Mucosa of descending colon (tissue), 3 donors: ENCODE measurements around the gene TANC1. TPM values are rescaled to one million over a fixed set of nuclear protein-coding genes. Genes with fewer than 3 reads are reported as not detected.
A peak's percentile ranks its signal among the peaks of the same experiment; 100 is the strongest.

Experiments
- ATAC-seq: fragments of 200-7000 bp; cut with Tn5 transposase; one replicate; pipeline ENCODE4 v1.9.1; 2020; ENCODE audit warnings: mild to moderate bottlenecking, moderate library complexity
- DNase-seq, 3 donors: peaks; one replicate each; pipeline ENCODE4 v3.0.0-alpha.2; 2020
- H3K36me3 ChIP-seq: fragments of 200-600 bp; one replicate; pipeline ENCODE4 v1.8.0; 2021; ENCODE audit warnings: low read depth, mild to moderate bottlenecking
- H3K4me1 ChIP-seq: fragments of 200-600 bp; one replicate; pipeline ENCODE4 v1.8.0; 2021; ENCODE audit warnings: low read depth, mild to moderate bottlenecking
- H3K4me3 ChIP-seq: fragments of 200-600 bp; one replicate; pipeline ENCODE4 v1.8.0; 2021; ENCODE audit warnings: mild to moderate bottlenecking
- H3K9me3 ChIP-seq: fragments of 200-600 bp; one replicate; pipeline ENCODE4 v1.8.0; 2021; ENCODE audit warnings: mild to moderate bottlenecking
- CTCF ChIP-seq: fragments of 200-600 bp; IDR thresholded peaks from one replicate; pipeline ENCODE4 v1.8.0; 2022; ENCODE audit warnings: antibody characterized with exemption, mild to moderate bottlenecking
- intact Hi-C, 2 donors: fragments of 100-400 bp; cut with DNase I in 1 of 2; cut with micrococcal nuclease in 1 of 2; formaldehyde crosslinking; loops; one replicate each; pipeline versions ENCODE4 v1.11.0 to v1.11.1; 2022; cut with DNase I, micrococcal nuclease
- total RNA-seq, 3 donors: library from RNA; stranded (reverse); fragmentation: NEBNext Ultra II Directional in 2 of 3; extraction: Animal tissue kit (Norgen Biotek cat#: 25700) in 2 of 3; gene quantifications; one replicate each; pipeline versions ENCODE4 v1.2.1 to v1.2.4, GENCODE V29; 2021 to 2023
- donor health status: DM: no; HTN: no; CAD: no; lungs with moderate emphysema.
- donor health status: DM: no; HTN: no; CAD: no.
- donor health status: DM: no; HTN: yes; CAD: no.

The TANC1 gene
- total RNA-seq, 3 donors from 2014 or later: 30.7 to 55.5 (median 41.0) TPM

- Histone ChIP-seq H3K4me1 (no peaks in the 10 kb centered on the region), H3K4me3 (no peak overlapping the region), H3K9me3 (no peaks in the 10 kb centered on the region), H3K36me3 (peaks cover 11% of the 10 kb centered on the region)
- no peak for DNase-seq
- no peak for ATAC-seq
- TF ChIP-seq CTCF: no peak
- intact Hi-C loops: no loop called here
Measured at GRCh38 chr2:159224061-159224813, 255.8 kb downstream of the TANC1 start.

GRCh38 chr2:159225025-159226016 lies 256.9 kb downstream of the TANC1 start:
- H3K36me3 ChIP-seq: peaks cover 11% of the 10 kb centered on the region
- ATAC-seq: no peak

GRCh38 chr2:159226059-159226461 lies 257.6 kb downstream of the TANC1 start:
- H3K36me3 ChIP-seq: peaks cover 11% of the 10 kb centered on the region
- peak; percentile 42 for ATAC-seq

More at GRCh38 chr2:159225025-159226016, 256.9 kb downstream of the TANC1 start:
- no peak for TF ChIP-seq CTCF
- Histone ChIP-seq H3K4me1 (no peaks in the 10 kb centered on the region), H3K9me3 (no peaks in the 10 kb centered on the region), H3K4me3 (no peak overlapping the region)
- DNase-seq: no peak
- intact Hi-C loops: no loop called here

GRCh38 chr2:159226608-159227385 lies 258.4 kb downstream of the TANC1 start:
- no peak for TF ChIP-seq CTCF
- DNase-seq: no peak
- Histone ChIP-seq H3K9me3 (no peaks in the 10 kb centered on the region), H3K36me3 (peaks cover 11% of the 10 kb centered on the region), H3K4me3 (no peak overlapping the region), H3K4me1 (no peaks in the 10 kb centered on the region)
- intact Hi-C loops: no loop called here
- no peak for ATAC-seq

More at GRCh38 chr2:159226059-159226461, 257.6 kb downstream of the TANC1 start:
- TF ChIP-seq CTCF: no peak
- no peak for DNase-seq
- no peaks in the 10 kb centered on the region for H3K9me3 ChIP-seq
- H3K4me1 ChIP-seq: no peaks in the 10 kb centered on the region
- intact Hi-C loops: no loop called here
- no peak overlapping the region for H3K4me3 ChIP-seq

- no peak for ATAC-seq
- no peak for DNase-seq
- Histone ChIP-seq H3K4me1 (no peaks in the 10 kb centered on the region), H3K4me3 (no peak overlapping the region), H3K36me3 (peaks cover 11% of the 10 kb centered on the region), H3K9me3 (no peaks in the 10 kb centered on the region)
- TF ChIP-seq CTCF: no peak
- intact Hi-C loops: no loop called here
Measured at GRCh38 chr2:159227467-159227866, 259.0 kb downstream of the TANC1 start.
